Measurements from ENCODE around the gene GNAI3. TPM values are rescaled to one million over a fixed set of nuclear protein-coding genes. Genes with fewer than 3 reads are reported as not detected.
A peak's percentile ranks its signal among the peaks of the same experiment; 100 is the strongest.

The GNAI3 gene
- total and polyA plus RNA-seq, 2 donors (not counting 3 experiments of a cell fraction or from before 2014, with no cell fraction given), result 5.0 to 14.0 TPM

DNA sequence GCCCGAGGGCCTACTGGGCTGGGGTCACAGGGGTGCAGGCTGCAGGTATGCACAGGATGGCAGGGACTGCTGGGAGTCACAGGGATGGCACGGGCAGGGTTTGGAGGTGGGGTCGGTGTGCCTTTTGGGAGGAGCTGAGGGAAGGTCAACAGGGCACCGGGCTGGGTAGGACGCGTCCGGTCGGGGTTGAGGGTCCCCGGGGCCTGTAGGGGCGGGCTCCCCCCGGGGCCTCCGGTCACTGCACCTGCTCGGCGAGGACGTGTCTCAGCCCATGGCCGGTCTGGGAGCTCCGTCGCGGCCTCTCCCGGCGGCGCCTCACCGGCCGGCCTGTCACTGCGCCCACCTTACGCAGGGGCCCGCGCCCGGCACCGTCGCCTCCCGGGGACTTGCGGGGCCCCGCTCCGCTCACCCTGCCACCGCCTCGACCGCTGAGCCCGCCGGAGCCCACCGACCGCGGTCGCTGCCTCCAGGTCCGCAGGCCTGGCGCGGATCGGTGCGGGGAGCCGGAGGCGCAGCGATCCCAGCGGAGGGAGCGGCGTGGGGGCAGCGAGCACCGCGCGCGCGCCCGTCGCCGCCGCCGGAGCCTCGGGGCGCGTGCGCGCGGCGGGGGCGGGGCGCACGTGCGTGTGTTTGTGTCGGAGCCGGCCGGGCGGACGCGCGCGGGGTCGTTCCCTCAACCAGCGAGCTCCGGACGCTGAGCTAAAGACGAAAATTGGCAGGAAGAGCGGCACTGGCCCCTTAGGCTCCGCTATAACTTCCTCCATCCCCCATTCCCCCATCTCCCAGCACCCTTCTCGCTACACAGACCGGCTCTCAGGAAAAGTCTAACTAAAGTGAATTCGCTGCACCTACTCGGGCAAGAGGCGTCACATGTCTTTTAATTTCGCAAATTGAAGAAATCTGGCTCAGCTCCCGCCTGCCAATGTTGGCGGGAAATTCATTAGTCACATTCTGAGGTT lies 39.0 kb upstream of the GNAI3 start, which contains the start of gene AMIGO1:
Gene AMIGO1, minus strand, starts transcription at position 552 of the 959 bp plus-strand sequence. CDS start 815 bp downstream, outside the sequence.
- H3K4me2 ChIP-seq (ENCODE audit: insufficient read depth, low read length), result peak within 1 kb of the TSS; percentile 65
- FAIRE-seq (no peak), DNase-seq (ENCODE audit: low read depth, low spot score) (peak; percentile 54)
- no peak within 1 kb of the TSS for H3K9ac ChIP-seq (replicated peaks; ENCODE audit: extremely low read depth, insufficient read depth, low read length)
- dilution Hi-C loops (cut with MboI; ENCODE audit: extremely low pct_ligation_motif_present, low sequenced_read_pairs) (no loop called here), intact Hi-C loops (cut with micrococcal nuclease) (loop anchor here (1.0 kb wide), 1 partner anchor 26 kb away; the partner anchor contains the start of gene ATXN7L2)
- H3K4me3 ChIP-seq (replicated peaks in 1 of 3; ENCODE audit: insufficient read depth in 1 of 3, low read depth in 1 of 3, low read length in 3 of 3), result peak within 1 kb of the TSS; percentile 42 to 49 (median 47)
- POLR2A ChIA-PET, result no interaction called here
- no peaks in the 10 kb centered on the region for H3K9me1 ChIP-seq (replicated peaks; ENCODE audit: control insufficient read depth, extremely low read depth, insufficient read depth, low read length)
- H3K9me3 ChIP-seq (replicated peaks; ENCODE audit: control insufficient read depth, insufficient read depth, low read length), result no peaks in the 10 kb centered on the region
- no peaks in the 10 kb centered on the region for H3K79me2 ChIP-seq (ENCODE audit: control insufficient read depth, insufficient read depth, low read length)
- H3K4me1 ChIP-seq (ENCODE audit: control insufficient read depth, extremely low read depth, insufficient read depth, low read length), result peaks cover 6% of the 10 kb centered on the region
- CTCF ChIA-PET, result interaction anchor here (0.6 to 23.0 kb wide), 6 partner anchors 10 to 108 kb away, joined by 3 to 955 read pairs (median 12); partner anchors contain the start of genes CYB561D1 and GPR61
- H3K27me3 ChIP-seq (ENCODE audit: control insufficient read depth in 2 of 2, insufficient read depth in 2 of 2, low read length in 2 of 2), result peaks cover 10 to 21% of the 10 kb centered on the region in 2 experiments
- no TSS peak for BruUV-seq (replicated peaks)
- TF ChIP-seq, protein P1, sequence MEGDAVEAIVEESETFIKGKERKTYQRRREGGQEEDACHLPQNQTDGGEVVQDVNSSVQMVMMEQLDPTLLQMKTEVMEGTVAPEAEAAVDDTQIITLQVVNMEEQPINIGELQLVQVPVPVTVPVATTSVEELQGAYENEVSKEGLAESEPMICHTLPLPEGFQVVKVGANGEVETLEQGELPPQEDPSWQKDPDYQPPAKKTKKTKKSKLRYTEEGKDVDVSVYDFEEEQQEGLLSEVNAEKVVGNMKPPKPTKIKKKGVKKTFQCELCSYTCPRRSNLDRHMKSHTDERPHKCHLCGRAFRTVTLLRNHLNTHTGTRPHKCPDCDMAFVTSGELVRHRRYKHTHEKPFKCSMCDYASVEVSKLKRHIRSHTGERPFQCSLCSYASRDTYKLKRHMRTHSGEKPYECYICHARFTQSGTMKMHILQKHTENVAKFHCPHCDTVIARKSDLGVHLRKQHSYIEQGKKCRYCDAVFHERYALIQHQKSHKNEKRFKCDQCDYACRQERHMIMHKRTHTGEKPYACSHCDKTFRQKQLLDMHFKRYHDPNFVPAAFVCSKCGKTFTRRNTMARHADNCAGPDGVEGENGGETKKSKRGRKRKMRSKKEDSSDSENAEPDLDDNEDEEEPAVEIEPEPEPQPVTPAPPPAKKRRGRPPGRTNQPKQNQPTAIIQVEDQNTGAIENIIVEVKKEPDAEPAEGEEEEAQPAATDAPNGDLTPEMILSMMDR (IDR thresholded peaks at IDR 0.05; ENCODE audit: extremely low read depth in 1 of 2, insufficient read depth in 1 of 2, low read depth in 1 of 2, low read length in 2 of 2), result no peak
- TF ChIP-seq EZH2 (IDR thresholded peaks at IDR 0.05; ENCODE audit: borderline replicate concordance, low read depth, low read length, severe bottlenecking) (no peak), JUN (IDR thresholded peaks at IDR 0.05; ENCODE audit: borderline replicate concordance, insufficient read depth, insufficient read length, low read depth) (no peak), MYC (IDR thresholded peaks at IDR 0.05; ENCODE audit: low read depth, low read length) (no peak), FOS (IDR thresholded peaks at IDR 0.05; ENCODE audit: borderline replicate concordance, insufficient read depth, low read length) (no peak), GATA2 (IDR thresholded peaks at IDR 0.05; ENCODE audit: insufficient read depth, insufficient read length, low read depth, low read length) (no peak), POLR2AphosphoS5 (IDR thresholded peaks at IDR 0.05; ENCODE audit: insufficient read depth, low read depth, low read length) (no peak), POLR2A (IDR thresholded peaks at IDR 0.05; ENCODE audit: low read depth, low read length) (no peak)
- TF ChIP-seq, protein P2, sequence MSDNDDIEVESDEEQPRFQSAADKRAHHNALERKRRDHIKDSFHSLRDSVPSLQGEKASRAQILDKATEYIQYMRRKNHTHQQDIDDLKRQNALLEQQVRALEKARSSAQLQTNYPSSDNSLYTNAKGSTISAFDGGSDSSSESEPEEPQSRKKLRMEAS (IDR thresholded peaks at IDR 0.05; ENCODE audit: insufficient read depth, insufficient read length), result no peak
- peak within 1 kb of the TSS; percentile 68 for H2AFZ ChIP-seq (ENCODE audit: low read depth, low read length)
- H3K27ac ChIP-seq (ENCODE audit: insufficient read depth, low read depth, low read length), result no peak within 1 kb of the TSS
- H3K36me3 ChIP-seq (ENCODE audit: control insufficient read depth in 2 of 2, extremely low read depth in 1 of 2, insufficient read depth in 2 of 2, low read length in 2 of 2), result no peaks in the 10 kb centered on the region
- H4K20me1 ChIP-seq (replicated peaks; ENCODE audit: control insufficient read depth, extremely low read depth, insufficient read depth, low read length), result no peaks in the 10 kb centered on the region

Data from endothelial cell of umbilical vein (primary cell).